ENCODE results near the gene TC2N. TPM values are rescaled to one million over a fixed set of nuclear protein-coding genes. Genes with fewer than 3 reads are reported as not detected.

TC2N gene
- total RNA-seq, 1 experiment from 2014 or later, result 16.4 TPM

GRCh38 chr14:91731986-91732385, 135.3 kb downstream of the TC2N start, which contains the start of gene CATSPERB:
CATSPERB (minus strand) TSS chr14:91732086; CDS start chr14:91729479, 2,607 bp downstream.
- H3K4me1 Mint-ChIP-seq, result no peaks in the 10 kb centered on the region
- no peak within 1 kb of the TSS for H3T11ph ChIP-seq (ENCODE audit: low read length)

More at GRCh38 chr14:91731986-91732385, 135.3 kb downstream of the TC2N start, which contains the start of gene CATSPERB:
- no CpG with 5 or more reads among the region's 2 CpGs for WGBS (ENCODE audit: extremely low coverage, insufficient read length, low lambda C conversion rate)
- no peak within 1 kb of the TSS for H2BK15ac ChIP-seq (ENCODE audit: low read depth, low read length)
- H3K23me2 ChIP-seq (ENCODE audit: insufficient read length, low read depth, low read length, poor library complexity, severe bottlenecking), result no peaks in the 10 kb centered on the region
- no peak within 1 kb of the TSS for H3K27ac ChIP-seq (ENCODE audit: insufficient read length, low read depth, low read length)
- H2AFZ ChIP-seq (ENCODE audit: low read length), result no peak within 1 kb of the TSS
- no peak for TF ChIP-seq CTCF (conservative IDR thresholded peaks at IDR 0.05)
- H3K79me1 ChIP-seq (ENCODE audit: insufficient read depth, low read depth, low read length, poor library complexity, severe bottlenecking), result no peaks in the 10 kb centered on the region
- no peak within 1 kb of the TSS for H2AK5ac ChIP-seq (ENCODE audit: insufficient read length, low read length)
- H3K23ac ChIP-seq (ENCODE audit: insufficient read length, low read depth, low read length), result no peak within 1 kb of the TSS
- H4K91ac ChIP-seq (ENCODE audit: insufficient read length, low read depth, low read length), result no peak within 1 kb of the TSS
- H4K20me1 ChIP-seq (ENCODE audit: control insufficient read depth, insufficient read depth, insufficient read length), result no peaks in the 10 kb centered on the region
- no peaks in the 10 kb centered on the region for H3K9me3 ChIP-seq (ENCODE audit: control insufficient read depth, low read depth, low read length)
- no peaks in the 10 kb centered on the region for H3K79me2 ChIP-seq (ENCODE audit: insufficient read depth, low read length)
- no peak within 1 kb of the TSS for H2BK20ac ChIP-seq (ENCODE audit: low read depth, low read length, poor library complexity, severe bottlenecking)
- H3K4me3 Mint-ChIP-seq, result no peak within 1 kb of the TSS
- H2BK5ac ChIP-seq (ENCODE audit: insufficient read length, low read length), result no peak within 1 kb of the TSS
- H3K27ac Mint-ChIP-seq, result peak within 1 kb of the TSS in 1 of 3 experiments; percentile 32; a peak in 1 of 7 replicates
- H3K56ac ChIP-seq (ENCODE audit: insufficient read length, low read depth, low read length), result no peak within 1 kb of the TSS
- no peak for DNase-seq
- H4K8ac ChIP-seq (replicated peaks; ENCODE audit: insufficient read length, low read depth, low read length), result no peak within 1 kb of the TSS
- no peak within 1 kb of the TSS for H2BK120ac ChIP-seq (ENCODE audit: low read depth, low read length, poor library complexity, severe bottlenecking)
- no peak within 1 kb of the TSS for H3K14ac ChIP-seq (ENCODE audit: insufficient read depth, low read length)
- H3K4me2 ChIP-seq (ENCODE audit: insufficient read depth, insufficient read length, low read length), result no peak within 1 kb of the TSS
- no peaks in the 10 kb centered on the region; the same call in 1 of the 2 replicates for H3K27me3 Mint-ChIP-seq (ENCODE audit: low read depth)
- H3K9ac ChIP-seq (ENCODE audit: extremely low read depth, insufficient read length, low read length), result no peak within 1 kb of the TSS
- H2BK12ac ChIP-seq (ENCODE audit: insufficient read length, low read depth, low read length), result no peak within 1 kb of the TSS
- no peak within 1 kb of the TSS for H4K5ac ChIP-seq (ENCODE audit: insufficient read length, low read depth, low read length)
- H3K27me3 ChIP-seq (ENCODE audit: insufficient read depth, low read length), result no peaks in the 10 kb centered on the region
- no peaks in the 10 kb centered on the region for H3K4me1 ChIP-seq (ENCODE audit: insufficient read depth, low read length)
- no peaks in the 10 kb centered on the region for H3K36me3 Mint-ChIP-seq (ENCODE audit: insufficient read depth in 1 of 3, low read depth in 3 of 3)
- H3K18ac ChIP-seq (ENCODE audit: insufficient read length, low read depth, low read length), result no peak within 1 kb of the TSS
- H3K9me3 Mint-ChIP-seq, result no peaks in the 10 kb centered on the region
- no peak within 1 kb of the TSS for H3K4ac ChIP-seq (ENCODE audit: low read depth, low read length)
